ENCODE measurements around the gene SLX1A. TPM values are rescaled to one million over a fixed set of nuclear protein-coding genes. Genes with fewer than 3 reads are reported as not detected.
A peak's percentile ranks its signal among the peaks of the same experiment; 100 is the strongest.

SLX1A gene
- total and polyA plus RNA-seq, 10 of the 15 experiments (the other 5 are each of a cell fraction or from before 2014, with no cell fraction given), result 2.5 to 123 (median 28.9) TPM

GRCh38 chr16:30185683-30186421 lies 7.8 kb upstream of the SLX1A start (continued):
- TF ChIP-seq CTCF (IDR thresholded peaks at IDR 0.05 in 2 of 3, conservative IDR thresholded peaks at IDR 0.05 in 1 of 3; ENCODE audit: control insufficient read depth in 2 of 3, extremely low read depth in 1 of 3, insufficient read depth in 1 of 3, low read depth in 3 of 3, low read length in 3 of 3), result no peak
- no peak for TF ChIP-seq ZNF207 (IDR thresholded peaks at IDR 0.05; ENCODE audit: borderline replicate concordance)
- TF ChIP-seq ETV6 (conservative IDR thresholded peaks at IDR 0.05 in 1 of 2, IDR thresholded peaks at IDR 0.05 in 1 of 2; ENCODE audit: borderline replicate concordance in 1 of 2, low read depth in 1 of 2), result peak in 1 of 2 experiments; percentile 76; a peak in 2 of 4 replicates
- no peak for TF ChIP-seq SREBF1 (IDR thresholded peaks at IDR 0.05; ENCODE audit: low read length)
- no peak for TF ChIP-seq BRCA1 (IDR thresholded peaks at IDR 0.05; ENCODE audit: low read depth, low read length)
- no peak for TF ChIP-seq HSF1 (IDR thresholded peaks at IDR 0.05; ENCODE audit: low read depth, low read length)
- no peak for TF ChIP-seq LARP7 (IDR thresholded peaks at IDR 0.05)
- TF ChIP-seq NR2C1 (IDR thresholded peaks at IDR 0.05), result no peak; the same call in 1 of the 2 replicates
- TF ChIP-seq CHD4 (IDR thresholded peaks at IDR 0.05), result 0 out of 2 replicates have a peak, but pooled peaks have one; percentile 86
- no peak for TF ChIP-seq CEBPZ (IDR thresholded peaks at IDR 0.05; ENCODE audit: low read depth, low read length)
- peak; percentile 82 for TF ChIP-seq ELK1 (IDR thresholded peaks at IDR 0.05; ENCODE audit: low read depth, low read length)
- no peak for TF ChIP-seq HDAC2 (IDR thresholded peaks at IDR 0.05)
- TF ChIP-seq IKZF1 (conservative IDR thresholded peaks at IDR 0.05), result peak; percentile 42
- no peak for TF ChIP-seq ZNF274 (IDR thresholded peaks at IDR 0.05; ENCODE audit: insufficient read depth, insufficient read length)
- TF ChIP-seq CBFB (IDR thresholded peaks at IDR 0.05; ENCODE audit: low read depth), result peak; percentile 68
- no peak for TF ChIP-seq E2F8 (IDR thresholded peaks at IDR 0.05; ENCODE audit: low read depth, partially characterized antibody)
- peak; percentile 8 for TF ChIP-seq POLR2AphosphoS5 (IDR thresholded peaks at IDR 0.05; ENCODE audit: low read length)

Data from GM12878 (cell line).